Measurements from ENCODE around the gene DIPK1C.
"Not testable (repeated sequence)": the region's sequence is repeated elsewhere in the genome, so short reads cannot be mapped to it uniquely, and the experiment has no call there.

DIPK1C gene

GRCh38 chr18:74457043-74457724 lies at the start of gene DIPK1C:
Gene DIPK1C, minus strand, starts transcription at chr18:74457308. Its CDS starts 49 bp downstream, at chr18:74457259.
- no peak for DNase-seq

- no peak for DNase-seq
Measured at GRCh38 chr18:74506448-74507084, 49.5 kb upstream of the DIPK1C start.

- no peak for DNase-seq
Measured at GRCh38 chr18:74505776-74506175, 48.7 kb upstream of the DIPK1C start.

GRCh38 chr18:74503137-74503536 lies 46.0 kb upstream of the DIPK1C start:
- no peak for DNase-seq

- no peak for DNase-seq
Measured at GRCh38 chr18:74501386-74501785, 44.3 kb upstream of the DIPK1C start.

- not testable (repeated sequence) for DNase-seq
Measured at GRCh38 chr18:74500774-74501173, 43.7 kb upstream of the DIPK1C start.

- no peak for DNase-seq
Measured at GRCh38 chr18:74500372-74500771, 43.3 kb upstream of the DIPK1C start.

- no peak for DNase-seq
Measured at GRCh38 chr18:74499633-74500032, 42.5 kb upstream of the DIPK1C start.

- no peak for DNase-seq
Measured at GRCh38 chr18:74498712-74499627, 41.9 kb upstream of the DIPK1C start.

- no peak for DNase-seq
Measured at GRCh38 chr18:74497778-74498177, 40.7 kb upstream of the DIPK1C start.

GRCh38 chr18:74497324-74497676 lies 40.2 kb upstream of the DIPK1C start:
- no peak for DNase-seq

- peak; percentile 30 for DNase-seq
Measured at GRCh38 chr18:74496508-74497323, 39.6 kb upstream of the DIPK1C start.

GRCh38 chr18:74495581-74496507 lies 38.7 kb upstream of the DIPK1C start, which contains the start of gene CNDP2:
Gene CNDP2, plus strand, starts transcription at chr18:74496363. Its CDS starts 3,611 bp downstream, at chr18:74499974.
- peak; percentile 98 for DNase-seq

GRCh38 chr18:74494514-74494913 lies 37.4 kb upstream of the DIPK1C start:
- no peak for DNase-seq

GRCh38 chr18:74493689-74494088 lies 36.6 kb upstream of the DIPK1C start:
- peak; percentile 49 for DNase-seq

GRCh38 chr18:74492259-74492658 lies 35.2 kb upstream of the DIPK1C start:
- DNase-seq = no peak

- no peak for DNase-seq
Measured at GRCh38 chr18:74489676-74490075, 32.6 kb upstream of the DIPK1C start.

GRCh38 chr18:74488864-74489263 lies 31.8 kb upstream of the DIPK1C start:
- no peak for DNase-seq

- no peak for DNase-seq
Measured at GRCh38 chr18:74488354-74488753, 31.2 kb upstream of the DIPK1C start.

- no peak for DNase-seq
Measured at GRCh38 chr18:74486119-74486849, 29.2 kb upstream of the DIPK1C start.

- DNase-seq = no peak
Measured at GRCh38 chr18:74482697-74483096, 25.6 kb upstream of the DIPK1C start.
